GM12874 (cell line): ENCODE measurements around the gene BBIP1.

Experiments
- TF ChIP-seq, protein P1 (sequence below): IDR thresholded peaks from 2 replicates; pipeline ENCODE4 v1.5.1; 2011; ENCODE audit warnings: low read depth, mild to moderate bottlenecking, control low read depth, low read length, moderate library complexity; ENCODE audit not compliant: insufficient read depth

The BBIP1 gene

DNA sequence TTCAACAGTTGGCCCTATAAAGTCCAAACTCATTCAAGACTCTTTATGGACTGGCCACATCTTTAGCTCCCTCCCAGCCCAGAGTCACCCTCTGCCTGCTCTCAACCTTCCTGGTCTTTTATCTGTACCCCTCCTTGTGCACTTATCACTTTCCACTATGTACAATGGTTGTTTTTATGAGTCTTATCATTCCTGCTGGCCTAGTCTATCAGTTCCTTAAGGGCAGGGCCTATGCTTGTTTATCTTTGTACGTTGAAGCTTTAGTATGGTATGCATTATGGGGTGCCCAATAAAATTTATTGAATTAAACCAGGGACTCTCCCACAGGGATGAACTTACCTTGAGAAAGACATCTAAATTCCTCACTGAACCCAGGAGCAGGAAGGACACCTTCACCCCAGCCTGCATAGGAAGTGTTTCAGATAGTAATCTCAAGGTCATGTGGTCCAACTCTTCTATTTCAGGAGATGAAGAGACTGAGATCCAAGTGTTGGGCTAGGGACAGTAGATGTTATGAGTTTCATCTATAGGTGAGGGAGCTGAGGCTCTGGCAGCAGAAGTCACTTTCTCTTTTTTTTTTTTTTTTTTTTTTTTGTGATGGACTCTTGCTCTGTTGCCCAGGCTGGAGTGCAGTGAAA is 60.6 kb downstream of the BBIP1 start:
- TF ChIP-seq, protein P1, sequence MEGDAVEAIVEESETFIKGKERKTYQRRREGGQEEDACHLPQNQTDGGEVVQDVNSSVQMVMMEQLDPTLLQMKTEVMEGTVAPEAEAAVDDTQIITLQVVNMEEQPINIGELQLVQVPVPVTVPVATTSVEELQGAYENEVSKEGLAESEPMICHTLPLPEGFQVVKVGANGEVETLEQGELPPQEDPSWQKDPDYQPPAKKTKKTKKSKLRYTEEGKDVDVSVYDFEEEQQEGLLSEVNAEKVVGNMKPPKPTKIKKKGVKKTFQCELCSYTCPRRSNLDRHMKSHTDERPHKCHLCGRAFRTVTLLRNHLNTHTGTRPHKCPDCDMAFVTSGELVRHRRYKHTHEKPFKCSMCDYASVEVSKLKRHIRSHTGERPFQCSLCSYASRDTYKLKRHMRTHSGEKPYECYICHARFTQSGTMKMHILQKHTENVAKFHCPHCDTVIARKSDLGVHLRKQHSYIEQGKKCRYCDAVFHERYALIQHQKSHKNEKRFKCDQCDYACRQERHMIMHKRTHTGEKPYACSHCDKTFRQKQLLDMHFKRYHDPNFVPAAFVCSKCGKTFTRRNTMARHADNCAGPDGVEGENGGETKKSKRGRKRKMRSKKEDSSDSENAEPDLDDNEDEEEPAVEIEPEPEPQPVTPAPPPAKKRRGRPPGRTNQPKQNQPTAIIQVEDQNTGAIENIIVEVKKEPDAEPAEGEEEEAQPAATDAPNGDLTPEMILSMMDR, result no peak

DNA sequence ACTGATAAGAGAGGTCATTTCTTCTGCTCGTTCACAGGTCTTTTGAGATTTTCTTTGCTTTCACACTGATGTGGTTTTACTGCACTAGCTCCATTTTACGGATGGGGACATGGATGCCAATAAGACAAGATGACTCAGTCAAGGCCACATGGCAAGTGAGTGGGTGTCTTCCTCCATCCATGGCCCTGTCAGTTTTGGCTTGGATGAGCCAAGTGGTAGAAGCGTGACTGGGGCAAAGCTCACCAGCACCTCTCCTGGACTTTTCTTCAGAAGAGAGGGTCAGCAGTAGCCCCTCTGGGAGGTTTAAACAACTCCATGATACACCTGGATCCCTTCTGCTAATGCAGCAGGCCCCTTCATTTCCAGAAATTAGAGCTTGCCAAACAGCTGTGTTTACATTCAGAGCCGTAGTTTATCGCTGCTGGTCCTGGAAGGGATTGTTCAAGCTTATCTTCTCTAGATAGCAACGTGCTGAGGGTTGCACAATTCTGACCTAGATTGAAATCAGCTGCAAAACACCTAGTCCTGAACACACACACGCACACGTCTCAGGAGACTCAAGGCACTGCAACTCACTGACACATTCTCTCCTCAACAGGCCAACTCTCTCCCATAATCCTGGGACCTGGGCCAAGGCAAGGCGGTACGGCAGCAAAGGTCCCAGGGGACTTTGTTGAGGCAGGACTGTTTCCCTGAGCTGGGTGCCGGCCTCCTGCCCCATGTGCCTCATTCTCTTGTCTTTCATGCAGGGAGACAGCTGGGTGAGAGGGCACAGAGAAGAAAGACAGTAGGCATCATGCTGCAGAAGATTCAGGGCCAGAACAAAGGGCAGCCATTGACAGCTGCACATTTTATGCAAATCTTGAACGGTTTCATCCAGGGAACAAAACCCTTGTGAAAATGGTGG is 61.5 kb downstream of the BBIP1 start:
- TF ChIP-seq, protein P1, result no peak

DNA sequence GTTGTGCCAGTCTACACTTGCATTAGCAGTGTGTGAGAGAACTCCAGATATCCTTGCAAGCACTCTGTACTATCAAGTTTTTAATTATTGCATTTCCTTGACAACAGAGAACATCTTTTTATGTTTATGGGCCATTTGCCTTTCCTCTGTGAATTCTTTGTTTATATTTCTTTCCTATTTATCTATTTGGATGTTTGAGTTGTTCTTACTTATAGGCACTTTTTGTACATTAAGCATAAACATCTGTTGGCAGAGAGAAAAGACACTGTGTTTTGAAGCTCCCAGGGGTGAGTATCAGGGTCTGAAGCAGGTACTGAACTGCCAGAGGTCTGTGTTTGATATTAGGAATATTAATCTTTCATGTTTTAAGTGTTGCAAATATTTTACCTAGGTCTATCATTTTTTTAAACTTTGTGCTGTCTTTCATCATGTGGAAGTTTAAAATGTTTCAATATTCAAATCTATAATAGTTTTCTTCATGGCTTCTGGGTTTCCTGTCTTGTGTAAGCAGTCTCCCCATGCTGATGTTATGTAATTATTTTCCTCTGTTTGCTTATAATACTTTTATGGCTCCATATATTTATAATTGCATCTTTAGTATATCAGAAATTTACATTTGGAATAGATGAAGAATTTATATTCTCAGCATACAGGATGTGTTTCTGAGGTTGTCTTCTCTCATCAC is 64.9 kb downstream of the BBIP1 start:
- TF ChIP-seq, protein P1, result no peak

DNA sequence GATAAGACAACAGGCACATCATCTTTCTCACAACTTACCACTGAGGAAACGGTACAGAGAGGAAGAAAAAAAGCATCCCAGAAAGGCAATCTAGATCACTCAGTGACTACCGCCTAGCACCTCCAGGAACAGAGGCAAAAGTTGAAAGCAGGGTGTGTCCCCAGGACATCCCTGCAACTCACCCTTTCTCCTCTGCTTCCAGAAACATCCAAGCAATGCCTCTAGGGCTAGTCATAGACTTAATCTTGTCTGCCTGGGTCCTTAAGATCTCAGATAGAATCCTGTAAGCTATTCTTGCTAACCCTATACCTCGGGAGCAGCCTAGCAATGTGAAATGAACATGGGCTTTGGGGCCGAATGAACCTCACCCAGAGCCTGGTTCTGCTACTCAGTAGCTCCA is 66.0 kb downstream of the BBIP1 start:
- TF ChIP-seq, protein P1, result no peak

DNA sequence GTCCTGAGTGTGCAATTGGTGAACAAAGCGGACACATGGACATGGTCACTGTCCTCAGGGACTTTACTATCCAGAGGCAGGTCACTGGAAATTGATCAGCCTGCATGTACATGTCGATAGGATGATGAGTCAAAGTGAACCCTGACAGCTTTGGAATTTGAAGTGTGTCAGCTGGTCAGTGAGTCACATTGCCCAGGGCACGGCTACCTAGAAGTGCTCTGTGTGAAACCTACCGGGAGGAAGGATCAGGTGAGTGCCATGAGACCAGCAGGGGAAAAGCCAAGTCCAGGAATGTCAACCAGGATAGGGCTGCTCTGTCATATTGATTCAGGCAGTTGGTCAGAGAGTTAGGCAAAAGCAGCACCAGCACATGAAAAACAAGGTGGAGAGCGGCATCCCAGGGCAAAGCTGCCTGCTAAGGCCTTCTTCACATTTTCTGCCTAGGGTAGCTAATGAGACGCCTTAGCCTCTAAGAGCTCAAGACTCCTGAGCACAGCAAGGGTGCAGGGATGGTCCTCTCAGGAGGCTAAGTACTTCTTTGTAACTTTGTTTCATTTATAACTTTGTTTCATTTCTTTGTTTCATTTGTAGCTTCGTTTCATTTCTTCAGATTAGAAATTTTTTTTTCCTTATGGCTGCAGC is 66.6 kb downstream of the BBIP1 start:
- TF ChIP-seq, protein P1, result no peak

DNA sequence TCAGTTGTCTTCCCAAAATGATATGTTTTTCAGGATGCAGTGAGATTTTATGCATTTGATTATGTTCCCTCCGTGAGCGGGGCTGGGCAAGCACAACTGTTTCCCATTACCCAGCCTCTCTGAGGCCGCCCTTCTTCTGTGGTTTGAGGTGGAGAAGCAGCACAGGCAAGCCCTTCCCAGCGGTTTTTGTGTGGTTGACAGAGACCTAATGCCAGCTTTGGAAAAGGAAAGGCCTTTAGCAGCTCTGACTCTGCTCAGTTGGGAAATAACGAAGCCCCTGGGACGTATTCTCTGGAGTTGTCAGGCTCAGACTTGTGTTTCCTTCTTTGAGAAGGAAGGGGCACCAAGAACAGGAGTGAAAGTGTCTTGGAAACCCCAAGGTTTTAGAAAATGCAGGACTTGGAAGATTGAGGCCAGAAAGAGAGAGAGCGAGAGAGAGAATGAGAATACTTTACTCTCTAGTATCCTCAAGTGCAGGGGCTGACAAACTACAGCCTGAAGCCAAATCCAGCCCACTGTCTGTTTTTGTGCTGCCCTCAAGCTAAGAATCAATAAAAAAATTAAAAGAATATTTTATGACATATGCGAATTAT is 67.9 kb downstream of the BBIP1 start:
- TF ChIP-seq, protein P1, result no peak
